GM18508 (cell line): Measurements from ENCODE around the gene RPS28.
"Not testable (repeated sequence)": the region's sequence is repeated elsewhere in the genome, so short reads cannot be mapped to it uniquely, and the experiment has no call there.

Experiments
- ATAC-seq: cut with Tn5 transposase; IDR thresholded peaks from one replicate; pipeline ENCODE4 v1.9.1; 2021; ENCODE audit warnings: moderate number of reproducible peaks; ENCODE audit not compliant: insufficient read depth, unreplicated experiment

RPS28 gene

DNA sequence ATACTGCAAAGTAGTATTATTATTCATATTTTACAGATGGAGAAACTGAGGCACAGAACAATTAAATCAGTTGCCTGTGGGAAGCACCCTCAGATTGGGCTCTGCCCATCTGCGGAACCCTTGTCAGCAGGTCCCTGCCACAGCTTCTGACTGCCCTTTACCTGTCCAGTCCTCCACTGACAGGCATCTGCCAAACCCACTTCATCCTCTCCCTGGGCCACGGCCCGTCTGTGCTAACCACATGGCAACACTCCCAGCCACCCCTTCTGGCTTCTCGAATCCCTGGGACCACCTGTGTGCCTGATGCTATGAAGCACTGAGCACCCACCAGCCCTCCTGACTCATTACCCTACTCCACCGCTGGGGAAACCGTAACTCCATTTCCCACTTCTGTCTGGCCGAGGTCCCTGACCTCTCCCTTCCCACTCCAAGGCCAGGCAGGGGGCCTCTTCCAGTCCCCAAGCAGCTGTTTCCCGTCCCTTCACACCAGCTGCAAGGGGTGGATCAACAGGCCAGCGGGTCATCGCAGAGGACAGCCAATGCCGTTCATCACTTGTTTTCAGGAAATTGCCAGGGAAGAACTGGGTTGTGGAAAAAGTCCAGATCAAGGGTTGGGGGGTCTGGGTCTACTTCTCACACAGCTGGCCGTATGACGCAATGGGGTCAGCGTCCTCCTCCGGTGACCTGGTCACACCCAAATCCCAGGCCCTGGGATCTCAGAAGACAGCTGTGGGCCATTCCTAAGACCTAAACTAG is 19.2 kb downstream of the RPS28 start:
- no peak for ATAC-seq

DNA sequence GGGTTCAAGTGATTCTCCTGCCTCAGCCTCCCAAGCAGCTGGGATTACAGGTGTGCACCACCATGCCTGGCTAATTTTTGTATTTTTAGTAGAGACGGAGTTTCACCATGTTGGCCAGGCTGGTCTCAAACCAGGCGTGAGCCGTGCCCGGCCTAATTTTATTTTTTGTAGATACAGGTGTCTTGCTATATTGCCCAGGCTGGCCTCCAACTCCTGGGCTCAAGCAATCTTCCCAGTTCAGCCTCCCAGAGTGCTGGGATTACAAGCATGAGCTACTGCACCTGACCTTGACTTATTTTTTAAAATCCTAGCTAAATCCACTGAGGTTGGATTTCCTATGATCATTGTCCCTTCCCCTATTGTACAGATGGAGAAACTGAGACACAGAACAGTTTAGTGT is 20.2 kb downstream of the RPS28 start:
- ATAC-seq = not testable (repeated sequence)

DNA sequence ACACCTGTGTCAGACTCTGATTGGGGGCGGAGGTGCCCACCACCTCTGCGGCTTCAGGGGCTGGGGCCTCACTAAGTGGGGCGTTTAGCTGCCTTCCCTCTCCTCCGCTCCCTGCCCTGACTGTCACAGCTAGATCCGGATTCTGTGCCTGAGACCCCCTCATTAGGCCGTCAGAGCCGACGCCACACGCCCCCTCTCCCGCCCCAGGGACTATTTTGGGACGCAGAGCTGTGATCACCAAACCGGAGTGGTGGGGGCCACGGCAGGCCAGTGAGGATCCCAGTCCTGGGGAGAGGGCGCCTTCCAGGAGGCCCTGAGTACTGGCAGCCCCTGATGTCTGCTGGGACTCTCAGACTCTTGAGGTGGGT is 21.0 kb downstream of the RPS28 start:
- no peak for ATAC-seq

DNA sequence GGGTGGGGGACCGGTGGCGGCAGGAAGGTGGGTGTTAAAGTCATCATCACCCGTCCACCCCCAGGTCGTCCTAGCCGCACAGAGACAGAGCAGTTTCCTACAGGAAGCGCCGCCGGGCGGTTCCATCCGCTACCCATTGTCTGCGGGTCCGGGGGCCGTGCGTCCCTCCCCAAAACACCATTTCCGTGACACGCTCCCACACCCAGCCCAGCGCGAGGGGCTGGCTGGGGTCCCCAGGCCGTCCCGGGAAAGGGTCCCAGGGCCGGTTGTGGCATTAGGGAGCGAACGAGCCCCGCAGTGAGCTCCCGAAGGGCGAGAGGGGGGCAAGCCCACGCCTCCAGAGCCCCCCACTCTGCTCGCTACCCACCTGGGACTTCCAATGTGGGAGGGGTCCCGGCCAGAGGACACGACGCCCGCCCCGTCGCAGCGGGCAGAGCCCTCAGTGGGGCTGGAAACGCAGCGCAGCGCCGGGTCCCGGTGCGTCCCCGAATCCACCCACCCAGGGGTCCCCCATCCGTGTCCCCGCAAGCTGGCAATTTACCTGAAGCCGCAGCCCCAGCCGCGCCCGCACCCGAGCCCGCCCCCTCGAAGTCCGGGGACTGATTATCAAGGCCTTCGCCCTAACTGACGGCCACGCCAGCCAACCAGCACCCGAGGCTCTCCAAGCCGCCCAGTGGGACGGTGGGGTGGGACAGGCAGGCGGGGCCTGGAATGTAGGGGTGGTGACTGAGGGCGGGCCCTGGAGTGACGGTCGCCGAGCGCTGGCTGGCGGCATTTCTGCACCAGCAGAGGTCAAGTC is 21.6 kb downstream of the RPS28 start, which contains the start of gene KANK3:
Gene KANK3 (minus strand): TSS at position 579 of the 799 bp plus-strand sequence. CDS start 5,434 bp downstream, outside the sequence.
- ATAC-seq = no peak

DNA sequence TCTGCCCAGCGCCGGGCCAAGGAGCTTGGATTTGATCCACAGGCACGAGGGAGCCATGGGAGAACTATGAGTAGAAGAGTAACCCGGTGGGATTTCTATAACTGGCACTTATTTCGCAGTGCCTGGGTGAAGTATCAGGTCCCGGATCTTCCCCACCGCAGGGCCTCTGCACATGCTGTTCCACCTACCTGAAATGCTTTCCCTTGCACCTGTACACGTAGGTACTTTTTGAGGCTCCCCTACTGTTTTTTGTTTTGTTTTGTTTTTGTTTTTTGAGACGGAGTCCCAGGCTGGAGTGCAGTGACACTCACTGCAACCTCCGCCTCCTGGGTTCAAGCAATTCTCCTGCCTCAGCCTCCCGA is 22.2 kb downstream of the RPS28 start:
- ATAC-seq = no peak

DNA sequence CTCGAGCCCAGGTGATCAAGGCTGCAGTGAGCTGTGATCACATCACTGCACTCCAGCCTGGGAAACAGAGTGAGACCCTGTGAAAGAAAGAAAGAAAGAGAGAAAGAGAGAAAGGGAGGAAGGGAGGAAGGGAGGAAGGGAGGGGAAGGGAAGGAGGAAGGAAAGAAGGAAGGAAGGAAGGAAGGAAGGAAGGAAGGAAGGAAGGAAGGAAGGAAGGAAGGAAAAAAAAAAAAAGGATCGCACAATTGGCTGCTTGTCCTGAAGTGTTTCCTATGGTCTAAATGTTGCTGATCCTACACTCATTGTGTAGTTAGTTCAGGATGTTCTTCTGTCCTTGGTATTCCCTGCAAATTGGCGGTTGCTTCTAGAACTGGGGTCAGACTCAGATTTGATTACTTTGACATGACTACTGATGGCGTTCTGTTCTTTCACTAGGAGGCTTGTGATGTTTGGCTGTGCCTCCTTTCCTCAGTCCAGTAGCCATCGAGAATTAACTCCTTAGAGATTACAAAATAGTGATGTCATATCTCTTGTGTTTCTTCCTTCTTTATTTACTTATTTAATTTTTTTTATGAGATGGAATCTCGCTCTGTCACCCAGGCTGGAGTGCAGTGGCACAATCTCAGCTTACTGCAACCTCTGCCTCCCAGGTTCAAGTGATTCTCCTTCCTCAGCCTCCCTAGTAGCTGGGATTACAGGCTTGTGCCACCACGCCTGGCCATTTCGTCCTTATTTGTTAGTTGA is 28.5 kb downstream of the RPS28 start:
- not testable (repeated sequence) for ATAC-seq

DNA sequence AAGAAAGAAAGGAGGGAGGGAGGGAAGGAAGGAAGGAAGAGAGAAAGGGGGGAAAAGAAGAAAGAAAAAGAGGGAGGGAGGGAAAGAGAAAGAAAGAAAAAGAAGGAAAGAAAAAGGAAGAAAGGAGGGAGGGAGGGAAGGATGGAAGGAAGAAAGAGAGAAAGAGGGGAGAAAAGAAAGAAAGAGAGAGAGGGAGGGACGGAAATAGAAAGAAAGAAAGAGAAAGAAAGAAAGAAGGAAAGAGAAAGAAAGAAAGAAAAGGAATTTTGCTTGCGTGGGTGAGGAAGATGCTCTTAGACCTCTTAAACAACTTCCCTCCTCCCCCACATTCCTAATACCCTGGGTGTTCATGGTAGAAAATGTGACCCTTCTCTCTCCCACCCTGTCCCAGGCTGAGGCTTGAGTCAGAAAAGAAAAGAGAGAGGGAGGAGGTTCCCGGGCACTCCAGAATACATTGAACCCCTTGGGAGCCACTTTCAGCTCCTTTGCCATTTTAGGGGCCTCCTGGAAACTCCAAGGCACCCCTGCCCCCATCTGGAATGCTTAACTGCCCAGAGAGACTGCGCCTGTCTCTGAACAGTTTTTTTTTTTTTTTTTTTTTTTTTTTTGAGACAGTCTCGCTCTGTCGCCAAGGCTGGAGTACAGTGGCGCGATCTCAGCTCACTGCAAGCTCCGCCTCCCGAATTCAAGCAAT is 31.0 kb downstream of the RPS28 start:
- ATAC-seq = no peak

DNA sequence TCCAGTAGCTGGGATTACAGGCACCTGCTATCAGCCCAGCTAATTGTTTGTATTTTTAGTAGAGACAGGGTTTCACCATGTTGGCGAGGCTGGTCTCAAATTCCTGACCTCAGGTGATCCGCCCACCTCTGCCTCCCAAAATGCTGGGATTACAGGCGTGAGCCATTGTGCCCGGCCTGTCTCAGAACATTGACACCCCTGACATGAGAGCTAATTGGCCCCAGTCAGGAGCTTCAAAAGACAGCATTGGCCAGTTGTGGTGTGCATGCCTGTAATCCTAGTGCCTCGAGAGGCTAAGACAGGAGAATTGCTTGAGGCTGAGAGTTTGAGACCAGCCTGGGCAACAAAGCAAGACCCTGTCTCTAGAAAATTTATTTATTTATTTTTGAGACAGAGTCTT is 31.5 kb downstream of the RPS28 start:
- ATAC-seq = not testable (repeated sequence)

DNA sequence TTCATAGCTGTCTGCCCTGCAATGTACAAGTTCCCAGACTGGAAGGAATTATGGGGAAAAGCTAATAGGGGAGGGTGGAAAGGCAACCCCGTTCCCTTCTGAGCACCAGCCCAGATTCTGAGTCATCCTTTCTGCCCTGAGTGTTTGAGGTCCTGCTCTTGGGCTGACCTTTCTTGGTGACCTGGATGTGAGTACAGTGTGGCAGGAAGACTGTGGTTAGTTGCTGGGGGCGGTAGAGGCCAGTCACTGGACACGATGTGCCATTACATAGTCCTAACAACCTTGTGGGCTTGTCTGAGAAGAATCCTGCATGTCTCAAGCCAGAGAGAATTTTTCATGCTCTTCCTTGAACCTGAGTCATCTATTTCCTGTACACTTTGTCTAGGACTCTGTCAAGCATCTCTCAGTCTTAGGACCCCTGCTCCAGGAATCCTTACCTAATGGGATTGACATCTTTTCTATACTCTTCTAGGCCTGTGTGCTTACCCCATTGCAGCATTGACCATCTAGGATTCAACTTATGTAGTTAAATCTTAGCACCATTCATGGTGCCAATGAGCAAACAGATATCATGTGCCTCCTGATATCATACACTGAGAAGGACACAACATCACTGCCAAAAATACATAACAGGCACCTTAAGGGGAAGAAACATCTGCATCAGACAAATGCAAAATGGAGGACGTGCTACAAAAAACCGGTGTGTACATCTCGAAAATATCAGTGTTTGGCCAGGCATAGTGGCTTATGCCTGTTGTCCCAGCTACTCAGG is 34.5 kb downstream of the RPS28 start:
- ATAC-seq = no peak

DNA sequence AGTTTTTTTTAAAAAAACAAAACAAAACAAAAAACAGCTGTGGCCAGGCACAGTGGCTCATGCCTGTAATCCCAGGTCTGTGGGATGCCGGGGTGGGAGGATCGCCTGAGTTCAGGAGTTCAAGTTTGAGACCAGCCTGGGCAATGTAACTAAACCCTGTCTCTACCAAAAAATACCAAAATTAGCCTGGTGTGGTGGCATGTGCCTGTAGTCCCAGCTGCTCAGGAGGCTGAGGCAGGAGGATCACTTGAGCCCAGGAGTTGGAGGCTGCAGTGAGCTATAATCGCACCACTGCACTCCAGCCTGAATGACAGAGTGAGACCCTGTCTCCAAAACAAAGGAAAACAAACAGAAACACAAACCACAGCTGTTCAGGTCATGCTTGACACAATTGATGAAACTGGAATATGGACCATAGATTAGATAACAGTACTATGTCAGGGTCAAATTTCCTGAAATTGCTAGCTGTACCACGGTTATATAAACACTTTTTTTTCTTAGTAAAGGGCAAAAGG is 35.8 kb downstream of the RPS28 start:
- no peak for ATAC-seq

DNA sequence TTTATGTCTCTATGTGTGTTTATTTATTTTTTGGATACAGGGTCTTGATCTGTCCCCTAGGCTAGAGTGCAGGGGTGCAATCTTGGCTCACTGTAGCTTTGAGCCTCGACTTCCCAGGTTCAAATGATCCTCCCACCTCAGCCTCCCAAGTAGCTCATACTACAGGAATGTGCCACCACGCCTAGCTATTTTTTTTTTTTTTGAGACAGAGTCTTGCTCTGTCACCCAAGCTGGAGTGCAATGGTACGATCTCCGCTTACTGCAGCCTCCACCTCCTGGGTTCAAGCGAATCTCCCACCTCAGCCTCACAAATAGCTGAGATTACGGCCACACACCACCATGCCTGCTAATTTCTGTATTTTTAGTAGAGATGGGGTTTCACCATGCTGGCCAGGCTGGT is 37.7 kb downstream of the RPS28 start:
- ATAC-seq = no peak

DNA sequence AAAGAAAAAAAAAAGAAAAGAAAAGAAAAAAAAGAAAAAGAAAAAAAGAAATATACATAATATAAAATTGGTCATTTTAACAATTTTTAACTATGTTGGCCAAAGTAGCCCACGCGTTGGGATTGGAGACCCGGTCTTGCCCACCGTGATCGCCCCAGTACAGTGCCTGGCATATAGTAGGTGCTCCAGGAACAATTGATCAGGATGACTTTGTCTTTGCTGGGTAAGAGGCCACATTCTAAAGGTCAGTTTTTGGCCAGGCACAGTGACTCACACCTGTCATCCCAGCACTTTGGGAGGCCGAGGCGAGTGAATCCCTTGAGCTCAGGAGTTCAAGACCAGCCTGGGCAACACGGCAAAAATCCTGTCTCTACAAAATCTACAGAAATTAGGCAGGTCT is 38.9 kb downstream of the RPS28 start:
- no peak for ATAC-seq

DNA sequence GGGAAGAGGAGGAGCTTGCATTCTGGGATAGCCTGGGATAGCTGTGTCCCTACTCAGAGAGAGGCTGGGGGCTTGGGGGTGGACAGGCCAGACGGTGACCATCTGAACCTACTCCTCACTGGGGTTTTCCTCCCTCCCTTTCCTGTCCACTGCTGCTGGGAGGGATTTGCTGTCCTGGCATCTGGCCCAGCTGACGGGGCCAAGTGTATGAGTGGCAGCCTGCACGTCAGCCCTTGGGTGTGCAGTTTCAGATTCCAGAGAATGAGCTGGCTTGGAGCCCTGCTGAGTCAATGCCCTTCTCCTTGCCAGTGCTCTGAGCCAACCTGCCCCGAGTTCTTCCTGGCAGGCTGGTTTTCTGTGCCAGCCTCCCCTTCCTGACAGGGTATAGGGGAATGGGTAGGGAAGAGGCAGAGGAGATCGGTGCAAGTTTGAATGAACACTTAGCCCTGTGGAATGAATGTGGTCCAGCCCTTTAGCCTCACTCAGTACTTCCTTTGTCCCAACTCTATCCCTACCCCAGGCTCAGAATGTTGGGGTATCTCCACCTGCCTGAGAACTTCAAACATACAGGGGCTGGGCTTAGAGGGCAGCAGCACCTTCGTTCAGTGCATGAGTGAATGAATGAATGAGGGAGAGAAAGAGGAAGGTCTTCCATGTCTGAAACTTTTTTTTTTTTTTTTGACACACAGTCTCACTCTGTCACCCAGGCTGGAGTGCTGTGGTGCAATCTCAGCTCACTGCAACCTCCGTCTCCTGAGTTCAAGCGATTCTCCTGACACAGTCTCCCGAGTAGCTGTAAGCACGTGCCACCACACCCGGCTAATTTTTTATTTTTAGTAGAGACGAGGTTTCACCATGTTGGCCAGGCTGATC is 40.9 kb downstream of the RPS28 start:
- ATAC-seq = no peak

DNA sequence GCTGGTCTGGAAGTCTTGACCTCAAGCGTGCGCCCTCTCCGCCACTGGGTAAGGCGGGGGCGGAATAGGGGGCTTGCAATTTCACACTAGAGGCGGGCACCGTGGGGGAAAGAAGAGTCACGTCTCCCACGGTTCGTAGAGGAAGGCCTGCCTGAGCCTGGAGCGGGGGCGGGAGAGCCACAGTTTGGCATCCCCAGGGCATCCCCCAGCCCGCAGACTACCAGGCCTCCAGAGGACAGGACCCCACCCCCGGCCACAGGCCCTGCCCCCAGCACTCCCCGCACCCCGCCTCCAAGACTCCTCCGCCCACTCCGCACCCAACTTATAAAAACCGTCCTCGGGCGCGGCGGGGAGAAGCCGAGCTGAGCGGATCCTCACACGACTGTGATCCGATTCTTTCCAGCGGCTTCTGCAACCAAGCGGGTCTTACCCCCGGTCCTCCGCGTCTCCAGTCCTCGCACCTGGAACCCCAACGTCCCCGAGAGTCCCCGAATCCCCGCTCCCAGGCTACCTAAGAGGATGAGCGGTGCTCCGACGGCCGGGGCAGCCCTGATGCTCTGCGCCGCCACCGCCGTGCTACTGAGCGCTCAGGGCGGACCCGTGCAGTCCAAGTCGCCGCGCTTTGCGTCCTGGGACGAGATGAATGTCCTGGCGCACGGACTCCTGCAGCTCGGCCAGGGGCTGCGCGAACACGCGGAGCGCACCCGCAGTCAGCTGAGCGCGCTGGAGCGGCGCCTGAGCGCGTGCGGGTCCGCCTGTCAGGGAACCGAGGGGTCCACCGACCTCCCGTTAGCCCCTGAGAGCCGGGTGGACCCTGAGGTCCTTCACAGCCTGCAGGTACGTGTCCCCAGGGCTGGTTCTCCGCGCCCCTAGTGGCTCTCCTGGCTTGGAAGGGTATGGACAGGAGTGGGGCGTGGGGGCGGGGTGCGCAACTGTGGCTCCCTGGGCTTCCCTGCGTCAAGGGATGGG is 42.8 kb downstream of the RPS28 start, which contains the start of gene ANGPTL4:
Gene ANGPTL4 (plus strand): TSS at position 353 of the 969 bp plus-strand sequence. CDS start 167 bp downstream, at position 520.
- no peak for ATAC-seq

DNA sequence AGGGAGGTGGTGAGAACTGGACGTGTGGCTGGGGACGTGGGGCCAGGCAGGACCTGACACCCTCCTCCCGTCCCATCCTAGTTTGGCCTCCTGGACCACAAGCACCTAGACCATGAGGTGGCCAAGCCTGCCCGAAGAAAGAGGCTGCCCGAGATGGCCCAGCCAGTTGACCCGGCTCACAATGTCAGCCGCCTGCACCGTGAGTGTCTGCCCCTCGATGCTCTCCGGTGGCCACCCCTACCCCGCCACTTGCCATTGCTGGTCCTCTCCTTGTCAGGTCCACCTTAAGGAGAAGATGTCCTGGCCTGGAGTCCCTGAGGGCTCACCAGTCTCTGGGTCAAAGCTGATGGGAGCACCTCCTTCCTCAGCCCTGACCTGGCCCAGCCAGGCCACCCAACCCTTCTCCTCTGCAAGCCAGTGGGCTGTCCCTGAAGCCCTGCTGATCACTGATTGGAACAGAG is 44.9 kb downstream of the RPS28 start:
- no peak for ATAC-seq

DNA sequence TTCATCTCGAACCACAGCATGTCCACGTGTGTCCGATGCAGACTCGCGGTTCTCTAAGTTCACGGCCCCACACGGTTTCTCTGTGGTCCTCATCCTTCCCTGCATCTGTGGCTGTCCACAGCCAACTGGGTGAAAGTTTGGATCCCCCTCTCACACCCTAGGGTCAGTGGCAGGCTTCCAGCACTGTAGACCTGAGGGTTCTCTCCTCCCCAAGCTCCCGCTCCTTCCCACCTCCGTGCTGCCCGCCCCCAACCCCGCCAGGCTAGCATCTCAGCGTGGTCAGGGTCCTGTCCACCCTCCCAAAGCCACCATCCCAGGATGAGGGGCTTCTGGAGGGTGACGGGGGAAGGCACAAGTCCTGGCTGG is 45.6 kb downstream of the RPS28 start:
- ATAC-seq = no peak

DNA sequence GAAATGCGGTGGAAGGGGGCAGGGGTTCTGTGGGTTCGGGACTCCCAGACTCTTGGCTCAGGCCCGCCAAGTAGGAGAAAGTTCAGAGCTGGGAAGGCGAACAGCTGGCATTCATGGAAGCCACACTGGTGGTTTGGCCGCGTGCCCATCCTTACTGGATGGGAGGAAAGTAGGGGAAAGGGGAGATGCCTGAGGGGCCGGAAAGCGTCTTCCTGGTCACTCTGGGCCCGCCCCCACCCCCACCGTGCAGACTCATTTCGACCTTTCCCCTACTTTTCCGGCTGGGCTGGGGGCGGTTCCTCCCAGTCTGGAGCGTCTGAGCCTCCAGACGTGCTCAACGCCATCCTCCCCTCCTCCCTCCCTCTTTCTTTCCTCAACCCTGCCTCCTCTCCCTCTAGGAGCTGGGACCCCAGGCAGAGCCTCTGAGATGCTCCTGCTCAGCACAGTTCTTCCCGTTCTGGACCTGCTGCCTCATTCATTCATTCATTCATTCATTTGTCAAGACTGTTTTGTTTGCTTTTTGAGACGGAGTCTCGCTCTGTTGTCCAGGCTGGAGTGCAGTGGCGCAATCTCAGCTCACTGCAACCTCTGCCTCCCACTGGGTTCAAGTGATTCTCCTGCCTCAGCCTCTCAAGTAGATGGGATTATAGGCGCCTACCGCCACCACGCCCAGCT is 46.2 kb downstream of the RPS28 start:
- ATAC-seq = no peak
